ENCODE results near the gene HNRNPC. TPM values are rescaled to one million over a fixed set of nuclear protein-coding genes. Genes with fewer than 3 reads are reported as not detected.

The HNRNPC gene
- total and polyA plus RNA-seq, 2 of the 8 experiments (the other 6 are each of a cell fraction or from before 2014, with no cell fraction given) = 781 to 1,207 TPM

DNA sequence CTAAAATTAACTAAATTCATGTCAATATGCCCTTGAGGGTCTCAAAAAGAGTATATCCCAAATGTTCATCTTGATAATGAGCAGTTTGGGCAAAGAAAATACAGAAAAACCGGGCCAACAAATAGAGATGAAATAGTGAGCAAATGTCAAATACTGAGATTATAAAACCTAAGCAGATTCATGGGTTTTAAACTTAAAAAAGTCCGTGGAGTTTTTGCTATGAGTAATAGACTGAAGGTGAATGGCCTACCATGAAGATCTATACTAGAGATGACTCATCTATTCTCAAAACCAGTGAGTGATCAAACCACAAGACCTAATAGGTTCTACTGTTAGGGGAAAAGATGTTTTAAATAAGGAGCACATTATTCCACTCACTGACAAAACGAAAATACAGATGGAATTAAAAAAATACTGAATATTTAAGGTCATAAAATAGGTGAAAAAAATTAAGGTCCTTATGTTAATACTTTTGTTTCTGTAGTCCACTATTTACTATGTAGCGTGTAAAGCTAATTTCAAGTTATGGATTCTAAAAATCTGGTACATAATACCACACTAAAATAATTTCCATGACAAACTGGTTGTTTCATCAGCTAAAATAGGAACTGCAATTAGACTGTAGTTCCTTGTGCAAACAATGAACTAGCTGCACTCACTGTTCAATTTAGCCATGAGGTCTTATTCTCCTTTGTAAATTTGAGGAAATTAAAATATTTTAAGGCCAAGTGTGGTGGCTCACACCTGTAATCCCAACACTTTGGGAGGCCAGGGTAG is 5.0 kb downstream of the HNRNPC start (continued):
- TF ChIP-seq EP300 (IDR thresholded peaks at IDR 0.05; ENCODE audit: borderline replicate concordance in 1 of 2, low read depth in 2 of 2, low read length in 2 of 2) = no peak
- no peak for TF ChIP-seq BCL11A (IDR thresholded peaks at IDR 0.05; ENCODE audit: low read depth in 2 of 2, low read length in 2 of 2)
- TF ChIP-seq SP1 (IDR thresholded peaks at IDR 0.05; ENCODE audit: low read depth, low read length) = no peak
- TF ChIP-seq KDM4A (IDR thresholded peaks at IDR 0.05; ENCODE audit: low read depth, low read length, severe bottlenecking) = no peak
- no peak for TF ChIP-seq EGR1 (IDR thresholded peaks at IDR 0.05; ENCODE audit: borderline replicate concordance, low read depth, low read length)
- no peak for TF ChIP-seq SAP30 (IDR thresholded peaks at IDR 0.05; ENCODE audit: insufficient read depth, insufficient replicate concordance, low read length)
- no peak for TF ChIP-seq SP4 (IDR thresholded peaks at IDR 0.05; ENCODE audit: low read length)

Data from H1 (cell line).